HG03342 (cell line): Measurements from ENCODE around the gene E2F2.
"Not testable (repeated sequence)": the region's sequence is repeated elsewhere in the genome, so short reads cannot be mapped to it uniquely, and the experiment has no call there.

Source experiments
- ATAC-seq: cut with Tn5 transposase; IDR thresholded peaks from one replicate; pipeline ENCODE4 v1.9.1; 2021; ENCODE audit warnings: mild to moderate bottlenecking, moderate library complexity; ENCODE audit not compliant: unreplicated experiment

Gene E2F2

DNA sequence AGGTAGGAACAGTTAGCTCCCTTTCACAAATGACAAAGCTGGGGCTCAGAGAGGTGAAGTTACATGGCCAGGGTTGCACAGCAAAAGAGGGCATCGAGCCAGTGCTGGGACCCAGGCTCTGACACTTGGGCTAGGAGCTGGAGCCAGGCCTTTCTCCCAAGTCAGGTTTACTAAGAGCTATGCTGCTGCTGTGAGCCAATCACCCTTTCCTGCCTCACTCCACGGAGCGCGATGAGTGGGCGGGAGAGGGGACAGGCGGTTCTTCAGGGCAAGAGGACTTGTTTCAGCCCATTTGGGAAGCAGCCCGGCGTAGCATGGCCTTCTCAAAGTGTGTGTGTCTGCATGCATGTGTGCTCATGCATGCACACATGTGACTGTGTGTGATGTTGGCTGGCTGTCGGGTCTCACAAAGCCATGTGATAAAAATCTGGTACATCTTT, 17.7 kb upstream of the E2F2 start:
- no peak for ATAC-seq

DNA sequence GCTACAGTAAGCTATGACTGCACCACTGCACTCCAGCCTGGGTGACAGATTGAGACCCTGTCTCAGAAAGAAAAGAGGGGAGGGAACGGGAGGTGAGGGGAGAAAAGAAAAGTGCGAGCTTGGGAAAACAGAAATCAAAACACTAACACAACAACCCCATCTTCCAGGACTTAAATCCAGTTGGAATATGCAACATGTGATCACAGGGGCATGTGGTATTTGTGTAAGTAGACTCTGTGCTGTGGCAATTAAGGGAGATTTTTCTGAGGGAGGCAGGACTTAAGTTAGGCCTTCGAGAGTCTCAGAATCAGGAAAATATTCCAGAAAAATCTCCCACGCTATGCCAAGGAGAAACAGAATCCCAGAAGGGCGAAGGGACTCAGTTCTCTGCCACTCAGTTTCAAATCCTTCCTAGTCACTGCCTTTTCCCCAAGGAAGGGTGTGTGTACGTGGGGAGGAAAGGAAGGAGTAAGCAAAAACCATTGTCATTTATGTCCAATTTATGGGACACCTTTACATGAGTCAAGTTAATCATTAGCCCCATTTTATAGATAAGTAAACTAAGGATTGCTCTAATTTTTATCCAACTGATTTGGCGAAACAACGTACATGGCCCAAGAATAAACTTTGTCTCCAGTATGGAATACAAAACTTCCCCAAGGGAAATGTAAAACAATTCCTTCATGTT, 16.0 kb upstream of the E2F2 start:
- no peak for ATAC-seq

DNA sequence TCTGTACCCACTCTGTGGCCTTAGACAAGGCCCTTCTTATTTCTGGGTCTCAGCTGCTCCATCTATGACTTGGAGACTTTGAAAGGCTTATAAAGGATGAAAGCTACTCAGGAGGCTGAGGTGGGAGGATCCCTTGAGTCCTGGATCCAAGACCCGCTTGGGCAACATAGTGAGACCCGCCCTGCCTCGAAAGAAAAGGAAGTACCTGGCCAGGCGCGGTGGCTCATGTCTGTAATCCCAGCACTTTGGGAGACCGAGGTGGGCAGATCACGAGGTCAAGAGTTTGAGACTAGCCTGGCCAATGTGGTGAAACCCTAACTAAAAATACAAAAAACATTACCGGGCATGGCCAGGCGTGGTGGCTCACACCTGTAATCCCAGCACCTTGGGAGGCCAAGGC, 14.8 kb upstream of the E2F2 start:
- ATAC-seq = no peak

DNA sequence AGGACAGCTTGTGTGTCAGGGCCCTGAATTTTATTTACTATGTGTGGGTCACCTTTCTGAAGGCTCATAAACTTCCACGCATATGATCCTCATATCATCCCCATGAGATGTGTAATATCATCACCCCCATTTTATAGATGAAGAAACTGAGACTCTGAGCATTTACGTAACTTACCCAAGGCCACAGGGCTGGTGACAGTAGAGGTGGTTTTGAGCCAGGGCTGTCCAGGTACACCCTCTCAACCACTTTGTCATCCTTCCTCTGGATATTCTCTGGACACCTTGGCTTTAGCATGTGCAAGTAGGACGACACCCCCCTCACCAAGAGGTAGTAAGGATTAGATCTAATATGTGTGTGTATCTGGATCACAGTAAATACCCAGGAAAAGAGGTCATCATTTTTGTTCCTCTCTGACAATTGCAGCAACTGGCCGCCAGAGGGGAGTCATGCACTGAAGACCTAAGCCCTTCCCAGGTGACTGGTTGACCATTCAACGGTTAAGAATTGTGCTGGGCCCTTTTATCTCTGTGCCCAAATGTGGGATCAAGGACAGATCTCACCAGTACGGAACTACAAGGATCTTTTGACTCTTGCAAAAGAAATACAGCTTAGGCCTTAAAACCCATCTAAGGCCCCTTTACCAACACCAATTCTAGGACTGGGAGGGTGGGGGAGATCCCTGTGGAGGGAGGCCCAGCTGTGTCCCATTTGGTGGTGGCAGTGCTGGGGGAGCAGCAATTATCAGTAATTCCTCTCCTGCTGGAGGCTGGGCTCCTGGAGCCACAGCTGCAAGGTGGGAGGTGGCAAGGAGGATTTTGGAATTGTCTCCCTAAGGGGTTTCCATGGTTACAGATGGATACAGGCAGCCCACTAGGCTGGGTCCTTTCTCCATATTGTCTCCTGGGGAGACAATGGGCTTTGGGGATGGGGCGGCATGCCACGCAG, 13.7 kb upstream of the E2F2 start:
- no peak for ATAC-seq

DNA sequence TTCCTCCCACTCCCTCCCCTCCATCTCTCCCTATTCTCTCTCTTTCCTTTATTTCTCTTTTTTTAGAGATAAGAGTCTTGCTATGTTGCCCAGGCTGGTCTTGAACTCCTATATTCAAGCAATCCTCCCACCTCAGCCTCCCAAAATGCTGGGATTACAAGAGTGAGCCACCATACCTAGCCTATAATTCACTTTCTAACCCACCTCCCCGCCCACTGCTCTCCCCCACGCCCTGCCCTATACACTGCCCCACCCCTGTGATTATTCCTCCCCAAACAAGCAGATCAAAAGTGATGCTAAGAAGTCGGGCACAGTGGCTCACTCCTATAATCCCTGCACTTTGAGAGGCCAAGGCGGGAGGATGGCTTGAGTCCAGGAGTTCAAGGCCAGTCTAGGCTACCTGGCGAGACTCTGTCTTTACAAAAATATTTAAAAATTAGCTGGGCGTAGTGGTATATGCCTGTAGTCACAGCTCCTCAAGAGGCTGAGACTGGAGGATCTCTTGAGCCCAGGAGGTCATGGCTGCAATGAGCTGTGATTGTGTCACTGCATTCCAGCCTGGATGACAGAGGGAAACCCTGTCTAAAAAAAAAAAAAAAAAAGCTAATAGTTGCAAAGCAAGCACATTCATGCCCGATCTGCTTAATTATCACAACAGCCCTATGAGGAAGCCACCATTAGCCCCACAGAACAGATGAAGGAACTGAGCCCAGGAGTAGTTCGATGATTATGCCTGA, 12.8 kb upstream of the E2F2 start:
- no peak for ATAC-seq

DNA sequence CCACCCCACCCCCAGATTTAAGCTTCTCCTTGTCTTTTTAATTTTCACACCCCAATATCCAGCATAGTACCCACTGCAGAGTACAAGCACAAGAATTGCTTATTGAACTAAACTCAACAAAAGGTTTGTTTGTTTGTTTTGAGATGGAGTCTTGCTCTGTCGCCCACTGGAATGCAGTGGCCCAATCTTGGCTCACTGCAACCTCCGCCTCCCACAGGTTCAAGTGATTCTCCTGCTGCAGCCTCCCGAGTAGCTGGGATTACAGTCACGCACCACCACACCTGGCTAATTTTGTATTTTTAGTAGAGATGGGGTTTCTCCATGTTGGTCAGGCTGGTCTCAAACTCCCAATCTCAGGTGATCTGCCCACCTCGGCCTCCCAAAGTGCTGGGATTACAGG, 11.9 kb upstream of the E2F2 start:
- not testable (repeated sequence) for ATAC-seq

DNA sequence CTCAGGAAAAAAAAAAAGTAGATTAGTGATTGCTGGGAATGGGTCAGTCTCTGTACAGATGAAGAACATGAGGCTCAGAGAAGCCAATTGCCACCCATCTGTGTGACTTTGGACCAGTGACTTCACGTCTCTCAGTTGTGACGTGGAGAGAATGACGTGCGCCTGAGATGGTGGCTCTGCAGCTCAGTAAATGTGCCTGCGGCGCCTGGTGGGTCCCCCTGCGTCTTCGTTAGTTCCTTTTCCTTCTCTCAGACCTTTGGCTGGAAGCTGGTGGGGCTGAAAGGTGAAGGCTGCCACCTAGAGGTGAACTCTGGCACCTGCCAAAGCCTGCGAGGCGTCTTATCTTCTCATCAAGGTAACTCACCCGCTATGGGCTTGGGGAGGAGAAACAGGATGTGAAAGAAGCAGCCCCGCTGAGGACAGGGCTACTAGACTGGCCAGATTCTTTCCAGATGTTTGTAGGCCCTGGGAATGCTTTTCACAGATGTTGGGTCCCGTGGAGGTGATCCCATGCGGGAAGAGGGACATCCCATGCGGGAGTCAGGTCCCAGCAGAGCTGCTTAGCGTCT, 8.7 kb upstream of the E2F2 start:
- peak; percentile 87 for ATAC-seq

DNA sequence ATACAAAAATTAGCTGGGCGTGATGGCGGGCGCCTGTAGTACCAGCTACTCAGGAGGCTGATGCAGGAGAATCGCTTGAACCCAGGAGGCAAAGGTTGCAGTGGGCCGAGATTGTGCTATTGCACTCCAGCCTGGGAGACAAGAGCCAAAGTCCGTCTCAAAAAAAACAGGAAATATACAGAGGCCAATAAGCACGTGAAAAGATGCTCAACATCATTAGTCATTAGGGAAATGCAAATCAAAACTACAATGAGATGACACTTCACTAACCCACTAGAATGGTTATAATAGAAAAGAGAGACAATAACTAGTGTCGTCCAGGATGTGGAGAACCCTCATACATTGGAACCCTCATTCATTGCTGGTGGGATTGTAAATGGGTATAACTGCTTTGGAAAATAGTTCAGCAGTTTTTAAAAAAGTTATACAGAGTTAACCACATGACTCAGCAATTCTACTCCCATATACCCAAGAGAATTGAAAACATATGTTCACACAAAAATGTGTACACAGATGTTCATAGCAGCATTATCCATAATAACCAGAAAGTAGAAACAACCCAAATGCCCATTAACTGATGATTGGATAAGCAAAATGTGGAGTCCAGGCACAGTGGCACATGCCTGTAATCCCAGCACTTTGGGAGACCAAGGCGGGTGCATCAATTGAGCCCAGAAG, 6.4 kb upstream of the E2F2 start:
- ATAC-seq = no peak

DNA sequence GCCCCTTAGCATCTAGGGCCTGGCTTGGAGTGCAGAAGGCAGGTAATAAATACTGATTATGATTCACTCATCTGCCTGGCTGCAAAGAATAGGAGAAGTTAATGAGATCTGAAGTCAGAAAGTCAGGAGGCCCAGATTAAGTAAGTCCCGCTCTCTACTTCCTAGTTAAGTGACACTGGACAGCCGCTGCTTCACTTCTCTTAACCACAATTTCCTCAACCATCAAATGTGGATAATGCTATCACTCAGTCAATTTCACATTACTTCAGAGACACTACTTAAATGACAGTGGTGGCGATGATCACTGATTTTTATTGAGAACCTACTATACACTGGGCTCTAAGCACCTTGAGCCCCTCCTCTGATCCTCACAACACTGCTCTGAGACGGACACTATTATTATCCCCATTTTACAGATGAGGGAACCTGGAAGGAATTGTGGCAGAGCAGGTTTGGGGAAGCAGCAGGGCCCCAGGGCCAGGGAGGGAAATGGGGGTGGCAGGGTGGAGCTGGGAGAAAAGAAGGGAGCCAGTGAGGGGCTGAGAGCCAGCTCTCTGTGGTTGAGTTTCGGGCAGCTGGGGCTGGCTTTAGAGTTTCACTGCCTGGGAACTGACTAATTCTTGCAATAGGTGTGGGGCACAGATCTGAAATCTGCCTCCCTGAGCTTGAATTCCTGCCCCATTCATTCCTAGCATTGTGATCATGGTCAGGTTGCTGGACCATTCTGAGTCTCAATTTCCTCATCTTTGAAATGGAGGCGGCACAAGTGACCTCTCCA, 2.4 kb upstream of the E2F2 start:
- ATAC-seq = no peak

DNA sequence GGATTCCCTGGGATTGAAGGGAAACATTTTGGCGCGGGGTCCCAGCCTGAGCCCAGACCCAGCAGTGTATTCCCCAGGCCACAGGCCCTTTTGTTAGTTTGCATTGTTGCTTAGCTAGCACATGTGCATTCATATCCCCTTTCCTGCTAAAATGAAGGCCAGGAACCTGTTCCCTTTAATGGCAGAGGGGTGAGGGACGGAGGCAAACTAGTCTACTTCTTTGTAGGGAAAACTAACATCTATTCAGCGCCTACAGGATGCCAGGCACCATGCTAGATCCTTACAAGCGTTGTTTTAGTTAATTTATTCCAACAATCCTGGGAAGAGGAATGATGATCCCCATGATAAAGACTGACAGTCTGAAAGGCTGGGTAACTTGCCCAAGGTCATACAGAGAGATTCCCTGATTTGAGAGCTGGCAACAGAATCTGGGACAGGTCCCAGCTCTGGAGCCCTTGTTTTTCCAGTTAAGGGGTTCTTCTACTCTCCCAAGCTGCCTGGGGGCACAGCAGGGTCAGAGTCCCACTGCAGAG, 595 bp upstream of the E2F2 start:
- no peak for ATAC-seq

DNA sequence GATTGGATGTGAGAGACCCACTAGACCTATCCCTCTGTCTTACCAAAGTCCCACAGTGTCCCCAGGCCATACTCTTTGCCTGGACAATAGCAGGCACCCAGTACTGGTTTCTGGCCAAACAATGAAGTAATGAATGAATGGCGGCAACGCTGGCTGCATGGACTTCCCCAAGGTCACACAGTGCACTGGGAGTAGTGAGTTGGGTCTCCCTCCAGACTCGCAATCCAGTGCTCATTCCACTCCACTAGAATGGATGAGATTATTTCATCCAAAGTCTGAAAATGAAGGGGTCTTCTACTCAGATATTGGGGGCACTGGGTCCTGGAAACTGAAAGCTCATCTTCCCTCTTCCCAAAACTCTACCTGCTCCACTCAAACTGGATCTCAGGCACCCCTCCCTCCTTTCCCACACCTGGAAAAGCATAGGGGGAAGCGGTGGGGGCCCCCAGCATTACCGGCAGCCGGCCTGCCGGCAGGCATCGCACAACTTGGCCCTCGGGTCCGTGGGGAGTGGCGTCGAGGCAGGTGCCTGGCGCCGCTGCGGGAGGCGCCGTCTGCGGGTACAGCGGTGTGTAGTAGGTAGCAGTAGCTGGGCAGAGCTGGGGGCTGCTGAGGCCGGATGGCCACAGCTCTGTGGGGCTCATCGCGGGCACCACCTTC, 816 bp downstream of the E2F2 start:
- ATAC-seq = peak; percentile 0

DNA sequence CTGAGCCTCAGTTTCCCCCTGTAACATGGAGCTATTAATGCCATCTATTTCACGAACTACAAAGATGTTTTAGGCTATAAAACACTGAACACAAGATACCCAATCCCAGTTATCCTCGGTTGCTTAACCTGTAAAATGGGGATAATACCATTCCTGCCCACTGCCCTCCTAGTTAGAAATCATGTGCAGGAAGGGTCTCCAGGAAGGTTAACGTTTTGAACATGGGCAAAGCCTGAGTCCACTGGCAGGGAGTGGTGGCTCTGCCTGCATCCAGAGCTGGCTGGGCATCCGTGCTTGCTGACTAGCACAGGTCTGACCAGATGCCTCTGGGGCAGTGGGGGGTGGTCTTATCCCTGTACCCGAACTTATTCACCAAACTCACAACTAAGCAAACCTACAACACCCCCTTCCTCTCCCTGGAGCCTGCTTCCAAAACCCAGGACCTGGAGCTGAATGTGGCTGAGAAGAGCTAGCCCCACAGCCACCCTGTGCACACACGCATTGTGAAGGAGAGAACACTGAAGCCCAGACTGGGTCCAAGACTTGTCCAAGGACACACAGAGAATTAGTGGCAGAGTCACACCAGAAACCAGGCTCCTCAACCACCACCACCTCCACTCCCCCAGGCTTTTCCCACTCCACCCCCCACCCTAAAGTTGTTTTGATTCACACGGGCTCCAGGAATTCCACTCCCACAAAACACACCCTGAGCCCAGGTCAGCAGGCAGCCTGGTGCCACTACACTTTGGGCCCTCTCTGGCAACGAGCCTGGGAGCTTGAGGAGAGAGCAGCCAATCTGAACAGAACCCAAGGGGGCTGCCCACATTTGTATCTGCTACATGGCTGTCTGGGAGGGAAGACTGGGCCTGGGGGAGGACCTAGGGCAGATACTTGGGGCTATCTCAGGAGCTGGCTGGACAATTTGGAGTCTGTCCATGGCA, 1.6 kb downstream of the E2F2 start:
- no peak for ATAC-seq

DNA sequence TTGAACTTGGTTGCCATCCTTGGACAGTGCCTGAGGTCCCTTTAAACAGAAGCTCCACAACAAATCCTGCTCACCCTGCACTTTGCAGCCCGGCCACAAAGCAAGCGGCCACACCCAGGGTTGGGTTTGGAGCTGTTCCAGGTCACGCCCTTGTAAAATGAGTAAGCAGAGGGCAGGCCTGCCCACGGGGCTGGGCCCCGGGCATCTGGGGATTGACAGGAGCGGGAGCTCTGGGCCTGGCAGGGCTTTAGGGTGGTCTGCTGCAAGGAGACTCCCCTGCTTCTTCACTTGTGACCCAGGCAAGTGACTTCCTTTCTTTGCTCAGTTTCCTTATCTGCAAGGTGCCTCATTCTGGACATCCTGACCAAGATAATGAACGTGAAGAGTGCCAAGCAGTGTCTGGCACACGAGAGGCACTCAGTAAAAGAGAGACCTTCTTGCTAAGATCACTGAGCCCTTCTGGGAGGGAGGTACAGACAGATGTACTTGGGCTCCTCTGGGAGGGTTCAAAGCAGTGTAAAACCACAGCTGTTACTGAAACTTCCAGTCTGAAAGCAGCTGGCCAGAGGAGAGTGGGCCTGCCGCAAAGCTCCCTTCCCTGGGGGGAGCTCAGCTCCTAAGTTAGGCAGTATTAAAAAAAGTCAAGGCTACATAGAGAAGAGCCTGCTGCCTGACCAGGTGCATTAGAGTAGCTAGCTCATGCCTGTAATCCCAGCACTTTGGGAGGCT, 2.6 kb downstream of the E2F2 start:
- peak; percentile 35 for ATAC-seq

DNA sequence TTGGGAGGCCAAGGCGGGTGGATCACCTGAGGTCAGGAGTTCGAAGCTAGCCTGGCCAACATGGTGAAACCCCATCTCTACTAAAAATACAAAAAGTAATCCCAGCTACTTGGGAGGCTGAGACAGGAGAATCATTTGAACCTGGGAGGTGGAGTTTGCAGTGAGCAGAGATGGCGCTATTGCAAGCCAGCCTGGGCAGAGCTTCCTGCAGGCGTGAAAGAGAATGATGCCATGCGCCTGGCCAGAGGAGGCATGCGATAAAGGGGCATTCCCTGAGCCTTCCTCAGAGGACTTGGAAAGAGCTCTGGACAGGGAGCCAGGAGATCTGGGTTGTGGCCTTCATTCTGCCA, 3.2 kb downstream of the E2F2 start:
- ATAC-seq = no peak

DNA sequence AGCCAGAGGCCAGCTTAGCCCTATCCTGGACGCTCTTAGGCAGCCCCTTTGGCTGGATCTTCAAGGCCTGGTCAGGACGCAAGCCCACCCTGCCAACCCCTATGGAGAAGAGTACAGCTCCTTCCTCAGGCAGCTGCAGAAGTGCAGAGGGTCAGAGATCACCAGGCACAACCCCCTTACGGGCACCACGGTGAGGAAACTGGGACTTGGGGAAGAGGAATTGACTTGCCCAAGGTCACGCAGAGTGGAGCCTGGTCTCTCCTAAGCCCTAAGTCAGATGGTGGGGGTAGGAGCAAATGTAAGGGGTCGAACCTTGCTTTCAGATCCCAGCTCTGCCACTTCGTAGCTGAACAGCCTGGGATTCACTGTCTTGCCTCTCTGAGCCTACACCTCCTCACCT, 3.7 kb downstream of the E2F2 start:
- no peak for ATAC-seq

DNA sequence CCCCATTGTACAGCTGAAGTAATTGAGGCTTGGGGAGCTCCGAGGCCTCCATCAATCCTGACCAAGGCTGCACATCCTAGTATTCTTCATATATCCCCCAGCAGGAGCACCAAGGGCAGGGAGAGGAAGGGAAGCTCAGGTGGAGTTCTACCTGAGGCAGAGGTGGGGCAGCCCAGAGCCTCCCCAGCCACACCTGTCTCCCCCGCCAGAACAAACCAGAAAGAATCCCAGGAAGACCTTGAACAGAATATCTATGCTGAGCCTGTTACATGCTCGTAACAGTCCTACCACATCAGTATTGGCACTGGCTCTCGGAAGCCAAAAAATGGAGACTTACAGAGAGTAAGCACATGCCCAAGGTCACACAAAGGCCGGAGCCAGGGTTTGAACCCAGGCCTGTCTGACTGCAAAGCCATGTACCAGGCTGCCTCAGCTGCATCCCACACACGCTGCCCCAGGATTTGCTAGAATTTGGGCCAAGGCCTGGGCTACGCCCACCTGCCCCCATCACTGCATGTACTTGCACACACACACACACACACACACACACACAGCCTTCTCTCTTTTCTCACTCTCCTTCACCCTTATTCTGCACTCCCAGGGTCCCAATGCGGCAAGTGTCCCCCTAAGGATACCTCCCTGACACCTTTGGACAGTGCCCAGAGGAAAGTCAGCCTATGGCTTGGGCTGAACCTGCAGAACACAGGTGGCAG, 4.5 kb downstream of the E2F2 start:
- ATAC-seq = no peak
